HepG2 (cell line): ENCODE results near the gene PHRF1. TPM values are rescaled to one million over a fixed set of nuclear protein-coding genes. Genes with fewer than 3 reads are reported as not detected.

ENCODE experiments used
- ARNT ChIP-seq: fragments of 450-650 bp; IDR thresholded peaks from 2 replicates; pipeline ENCODE4 v1.6.1; 2017
- ATF5 ChIP-seq: sonication (generic); formaldehyde crosslinking; IDR thresholded peaks from 2 replicates; pipeline ENCODE4 v1.4.0; 2020; ENCODE audit warnings: mild to moderate bottlenecking, low read depth, missing genetic modification reagents
- FOSL1 ChIP-seq: sonication (generic); formaldehyde crosslinking; IDR thresholded peaks from 2 replicates; pipeline ENCODE4 v1.9.0; 2021; ENCODE audit warnings: missing genetic modification reagents, borderline replicate concordance
- FOXJ3 ChIP-seq: sonication (generic); formaldehyde crosslinking; IDR thresholded peaks from 2 replicates; pipeline ENCODE4 v1.4.0; 2020; ENCODE audit warnings: missing genetic modification reagents, mild to moderate bottlenecking, borderline replicate concordance
- GMEB2 ChIP-seq: IDR thresholded peaks from 2 replicates; pipeline ENCODE4 v1.6.1; 2016; ENCODE audit warnings: missing biosample characterization, missing genetic modification reagents, low read depth
- GTF2F1 ChIP-seq: fragments of 150-350 bp; IDR thresholded peaks from 2 replicates; pipeline ENCODE4 v1.6.1; 2014; ENCODE audit warnings: low read length
- KAT2B ChIP-seq: fragments of 150-350 bp; IDR thresholded peaks from 2 replicates; pipeline ENCODE4 v1.6.1; 2014; ENCODE audit warnings: low read depth, low read length, borderline replicate concordance
- MTA1 ChIP-seq: sonication (generic); formaldehyde crosslinking; IDR thresholded peaks from 2 replicates; pipeline ENCODE4 v1.4.0; 2020; ENCODE audit warnings: missing genetic modification reagents, mild to moderate bottlenecking, borderline replicate concordance
- PAXIP1 ChIP-seq: sonication (generic); formaldehyde crosslinking; conservative IDR thresholded peaks from 2 replicates; pipeline ENCODE4 v1.4.0; 2020; ENCODE audit warnings: mild to moderate bottlenecking, missing genetic modification reagents, moderate library complexity
- PRMT3 ChIP-seq: sonication (generic); formaldehyde crosslinking; IDR thresholded peaks from 2 replicates; pipeline ENCODE4 v1.8.1; 2022; ENCODE audit warnings: low read depth, mild to moderate bottlenecking, moderate library complexity, missing genetic modification reagents, borderline replicate concordance
- SIN3A ChIP-seq: IDR thresholded peaks from 2 replicates; pipeline ENCODE4 v1.6.1; 2011; ENCODE audit warnings: low read depth, mild to moderate bottlenecking, control low read depth, low read length, borderline replicate concordance
- SMAD9 ChIP-seq: sonication (generic); formaldehyde crosslinking; IDR thresholded peaks from 2 replicates; pipeline ENCODE4 v1.5.1; 2020; ENCODE audit warnings: mild to moderate bottlenecking, missing genetic modification reagents
- SRSF1 ChIP-seq: fragments of 200-400 bp; formaldehyde crosslinking; optimal IDR thresholded peaks from 2 replicates; pipeline ENCODE3; 2017; ENCODE audit warnings: mild to moderate bottlenecking, low read depth, low read length, moderate library complexity
- STAG1 ChIP-seq: sonication (generic); formaldehyde crosslinking; IDR thresholded peaks from 2 replicates; pipeline ENCODE4 v1.4.0; 2020; ENCODE audit warnings: missing genetic modification reagents
- ZFP1 ChIP-seq: IDR thresholded peaks from 2 replicates; pipeline ENCODE4 v1.6.1; 2016
- ZNF124 ChIP-seq: sonication (generic); formaldehyde crosslinking; IDR thresholded peaks from 2 replicates; pipeline ENCODE4 v1.4.0; 2020; ENCODE audit warnings: missing genetic modification reagents
- ZNF17 ChIP-seq: sonication (generic); formaldehyde crosslinking; IDR thresholded peaks from 2 replicates; pipeline ENCODE4 v1.5.0; 2020; ENCODE audit warnings: mild to moderate bottlenecking, missing genetic modification reagents
- ZNF329 ChIP-seq: sonication (generic); formaldehyde crosslinking; IDR thresholded peaks from 2 replicates; pipeline ENCODE4 v1.9.0; 2021; ENCODE audit warnings: low read depth, mild to moderate bottlenecking, missing genetic modification reagents
- ZNF441 ChIP-seq: sonication (generic); formaldehyde crosslinking; IDR thresholded peaks from 2 replicates; pipeline ENCODE4 v1.7.0; 2021; ENCODE audit warnings: missing genetic modification reagents, borderline replicate concordance
- ZNF772 ChIP-seq: sonication (generic); formaldehyde crosslinking; IDR thresholded peaks from 2 replicates; pipeline ENCODE4 v1.5.0; 2020; ENCODE audit warnings: mild to moderate bottlenecking, missing genetic modification reagents
- ZNF776 ChIP-seq: sonication (generic); formaldehyde crosslinking; IDR thresholded peaks from 2 replicates; pipeline ENCODE4 v1.4.0; 2020; ENCODE audit warnings: mild to moderate bottlenecking, missing genetic modification reagents
- polyA plus RNA-seq, 8 experiments: library from polyadenylated mRNA; depleted of rRNA in 3 of 8; stranded (reverse) in 7 of 8; unstranded in 1 of 8; fragments of >200 nt; fragmentation: Illumina TruSeq in 4 of 8; extraction: Trizol in 4 of 8; gene quantifications; 2 replicates each; pipeline versions ENCODE4 v1.2.1 to v1.2.3, GENCODE V29; 2011 to 2016; ENCODE audit warnings: low read depth in 4 of 8, missing spikeins in 1 of 8, mixed read lengths in 1 of 8; ENCODE audit not compliant: insufficient read depth in 1 of 8
- total RNA-seq, 5 experiments: library from RNA; depleted of rRNA; stranded (reverse); fragments of >200 nt; fragmentation: Illumina TruSeq; extraction: Trizol; gene quantifications; 2 replicates each; pipeline ENCODE4 v1.2.3, GENCODE V29; 2016; ENCODE audit warnings: low read depth in 1 of 5
- TF ChIP-seq, protein P1 (sequence below): sonication (generic); formaldehyde crosslinking; IDR thresholded peaks from 2 replicates; pipeline ENCODE4 v1.5.1; 2020; ENCODE audit warnings: missing genetic modification reagents, mild to moderate bottlenecking, borderline replicate concordance
- TF ChIP-seq, protein P2 (sequence below): IDR thresholded peaks from 2 replicates; pipeline ENCODE4 v1.6.1; 2018; ENCODE audit warnings: missing genetic modification reagents, mild to moderate bottlenecking, missing compliant biosample characterization

Gene PHRF1
- total and polyA plus RNA-seq, 2 of the 13 experiments (the other 11 are each of a cell fraction or from before 2014, with no cell fraction given): 8.2 to 16.7 TPM

- TF ChIP-seq MTA1 (0 out of 2 replicates have a peak, but pooled peaks have one; percentile 48), FOSL1 (no peak), SIN3A (peak; percentile 63; the same call in 1 of the 2 replicates), SMAD9 (CRISPR knock-in tag) (no peak), KAT2B (no peak), FOXJ3 (no peak), GMEB2 (no peak), GTF2F1 (no peak), SRSF1 (peak; percentile 42), ZNF329 (CRISPR knock-in tag) (no peak), ZNF441 (no peak), PAXIP1 (CRISPR knock-in tag) (0 out of 2 replicates have a peak, but pooled peaks have one; percentile 32), ZNF124 (CRISPR knock-in tag) (0 out of 2 replicates have a peak, but pooled peaks have one; percentile 51), PRMT3 (CRISPR knock-in tag) (no peak), ATF5 (no peak), ARNT (no peak), ZNF17 (CRISPR knock-in tag) (no peak), ZNF776 (CRISPR knock-in tag) (no peak), ZFP1 (CRISPR knock-in tag) (peak; percentile 23; the same call in 1 of the 2 replicates), STAG1 (CRISPR knock-in tag) (no peak), ZNF772 (no peak)
- TF ChIP-seq, protein P1, sequence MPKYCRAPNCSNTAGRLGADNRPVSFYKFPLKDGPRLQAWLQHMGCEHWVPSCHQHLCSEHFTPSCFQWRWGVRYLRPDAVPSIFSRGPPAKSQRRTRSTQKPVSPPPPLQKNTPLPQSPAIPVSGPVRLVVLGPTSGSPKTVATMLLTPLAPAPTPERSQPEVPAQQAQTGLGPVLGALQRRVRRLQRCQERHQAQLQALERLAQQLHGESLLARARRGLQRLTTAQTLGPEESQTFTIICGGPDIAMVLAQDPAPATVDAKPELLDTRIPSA (CRISPR knock-in tag): no peak
- TF ChIP-seq, protein P2, sequence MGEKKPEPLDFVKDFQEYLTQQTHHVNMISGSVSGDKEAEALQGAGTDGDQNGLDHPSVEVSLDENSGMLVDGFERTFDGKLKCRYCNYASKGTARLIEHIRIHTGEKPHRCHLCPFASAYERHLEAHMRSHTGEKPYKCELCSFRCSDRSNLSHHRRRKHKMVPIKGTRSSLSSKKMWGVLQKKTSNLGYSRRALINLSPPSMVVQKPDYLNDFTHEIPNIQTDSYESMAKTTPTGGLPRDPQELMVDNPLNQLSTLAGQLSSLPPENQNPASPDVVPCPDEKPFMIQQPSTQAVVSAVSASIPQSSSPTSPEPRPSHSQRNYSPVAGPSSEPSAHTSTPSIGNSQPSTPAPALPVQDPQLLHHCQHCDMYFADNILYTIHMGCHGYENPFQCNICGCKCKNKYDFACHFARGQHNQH (CRISPR knock-in tag): no peak; the same call in 1 of the 2 replicates
These were observed 39.2 kb upstream of the PHRF1 start, which contains the start of gene LRRC56 (continued) for GRCh38 chr11:536841-537621.
